HT1080 (cell line): ENCODE measurements around the gene WDR89. TPM values are rescaled to one million over a fixed set of nuclear protein-coding genes. Genes with fewer than 3 reads are reported as not detected.
A peak's percentile ranks its signal among the peaks of the same experiment; 100 is the strongest.
"Not testable (repeated sequence)": the region's sequence is repeated elsewhere in the genome, so short reads cannot be mapped to it uniquely, and the experiment has no call there.

Experiments used
- DNase-seq: peaks from one replicate; pipeline ENCODE4 v3.0.0-alpha.2; 2015; ENCODE audit warnings: low read depth
- polyA plus RNA-seq, 2 experiments: library from polyadenylated mRNA; depleted of rRNA; stranded (reverse); fragments of >200 nt; gene quantifications; 2 replicates each; pipeline ENCODE4 v1.2.3, GENCODE V29; 2015
- total RNA-seq: library from RNA; depleted of rRNA; stranded (reverse); fragments of >200 nt; shearing (Covaris generic); gene quantifications from 2 replicates; pipeline ENCODE4 v1.2.3, GENCODE V29; 2014; rRNA removed

WDR89 gene
- 12.9 and 13.8 TPM in 2 replicates for total RNA-seq
- 12.3 and 13.2 TPM in 2 replicates for polyA plus RNA-seq (2015; cell fraction: cytosol; rRNA removed)
- polyA plus RNA-seq (2015; cell fraction: nucleus; rRNA removed), result 13.9 and 17.6 TPM in 2 replicates

DNA sequence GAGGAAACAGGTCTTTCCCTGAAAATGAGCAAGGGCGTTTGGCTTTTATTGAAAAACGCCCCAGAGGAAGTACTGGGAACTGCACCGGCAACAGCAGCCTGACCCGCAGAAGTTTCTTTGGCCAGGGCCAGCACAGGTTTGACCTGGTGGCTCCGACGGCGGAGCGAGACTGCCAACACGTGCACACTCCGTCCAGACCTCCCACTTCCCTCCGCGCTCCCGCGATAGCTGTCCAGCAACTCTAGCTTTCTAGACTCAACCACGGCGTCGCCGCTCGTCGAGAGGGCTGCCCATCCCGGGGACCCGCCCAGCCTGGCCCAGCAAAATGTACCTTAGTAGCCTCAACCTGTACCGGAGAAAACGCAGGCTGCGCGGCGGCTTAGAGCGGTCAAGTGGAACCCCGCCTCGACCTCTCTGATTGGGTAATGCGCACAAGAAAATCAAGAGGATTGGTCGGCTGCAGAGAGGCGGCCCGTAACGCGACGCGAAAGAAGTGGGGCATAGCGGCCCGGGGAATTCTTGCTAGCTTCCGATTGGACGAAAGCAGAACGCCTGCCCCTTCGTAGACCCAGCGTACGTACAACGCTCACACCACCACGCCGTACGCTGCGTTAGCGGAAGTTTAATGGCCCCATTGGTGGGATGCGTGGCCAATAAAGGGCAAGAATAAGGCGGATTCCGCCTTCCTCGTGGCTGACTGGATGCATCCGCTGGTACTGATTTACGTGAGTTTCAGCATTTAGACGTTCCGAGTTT is at the start of gene WDR89:
Gene WDR89, minus strand, starts transcription at position 399 of the 756 bp plus-strand sequence. CDS start 41,929 bp downstream, outside the sequence.
- peak; percentile 100 for DNase-seq

DNA sequence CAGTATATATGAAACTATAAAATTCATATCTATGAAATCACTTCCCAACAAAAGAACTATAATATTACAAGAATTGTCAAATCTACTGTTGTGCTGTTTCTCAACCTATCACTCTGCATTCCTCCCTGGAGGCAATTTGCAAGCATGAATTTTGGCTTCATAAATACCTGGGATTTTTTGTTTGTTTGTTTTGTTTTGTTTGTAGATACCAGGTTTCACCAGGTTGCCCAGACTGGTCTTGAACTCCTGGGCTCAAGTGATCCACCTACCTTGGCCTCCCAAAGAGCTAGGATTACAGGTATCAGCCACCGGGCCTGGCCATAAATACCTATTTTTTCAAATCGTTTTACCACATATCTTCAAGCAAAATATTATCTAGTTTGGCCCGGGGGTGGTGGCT is 47.5 kb upstream of the WDR89 start:
- no peak for DNase-seq

DNA sequence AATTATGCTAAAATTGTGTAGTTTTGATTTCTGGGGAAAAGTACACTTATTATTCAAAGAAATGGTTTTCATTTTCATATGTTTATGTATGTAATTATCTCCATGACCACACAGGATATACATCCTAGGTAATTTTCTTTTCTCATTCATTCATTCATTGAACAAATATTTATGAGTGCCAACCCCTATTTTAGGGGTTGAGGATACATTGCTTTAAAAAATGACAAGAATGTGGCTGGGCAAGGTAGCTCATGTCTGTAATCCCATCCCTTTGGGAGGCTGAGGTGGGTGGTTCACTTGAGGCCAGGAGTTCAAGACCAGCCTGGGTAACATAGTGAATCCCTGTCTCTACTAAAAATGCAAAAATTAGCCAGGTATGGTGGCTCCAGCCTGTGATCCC is 45.3 kb upstream of the WDR89 start:
- DNase-seq, result no peak

- DNase-seq, result no peak
Measured at GRCh38 chr14:63685401-63685800, 43.7 kb upstream of the WDR89 start.

- no peak for DNase-seq
Measured at GRCh38 chr14:63682727-63683593, 41.3 kb upstream of the WDR89 start.

DNA sequence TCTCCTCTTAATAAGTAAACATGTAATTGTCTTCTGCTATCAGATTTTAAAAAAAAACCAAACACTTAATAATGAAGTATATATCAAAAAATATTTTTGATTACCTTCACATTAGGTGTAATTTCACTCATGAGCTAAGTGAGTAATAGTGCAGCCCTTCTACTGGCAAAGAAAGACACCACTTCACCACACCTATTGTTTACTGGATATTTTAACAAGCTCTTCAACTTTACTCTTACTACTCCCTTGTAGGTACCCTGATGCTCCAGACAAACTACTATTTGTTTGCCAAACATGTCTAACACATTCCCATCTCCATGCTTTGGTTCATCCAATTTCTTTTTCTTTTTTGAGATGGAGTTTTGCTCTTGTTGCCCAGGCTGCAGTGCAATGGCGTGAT is 36.9 kb upstream of the WDR89 start:
- DNase-seq, result no peak

DNA sequence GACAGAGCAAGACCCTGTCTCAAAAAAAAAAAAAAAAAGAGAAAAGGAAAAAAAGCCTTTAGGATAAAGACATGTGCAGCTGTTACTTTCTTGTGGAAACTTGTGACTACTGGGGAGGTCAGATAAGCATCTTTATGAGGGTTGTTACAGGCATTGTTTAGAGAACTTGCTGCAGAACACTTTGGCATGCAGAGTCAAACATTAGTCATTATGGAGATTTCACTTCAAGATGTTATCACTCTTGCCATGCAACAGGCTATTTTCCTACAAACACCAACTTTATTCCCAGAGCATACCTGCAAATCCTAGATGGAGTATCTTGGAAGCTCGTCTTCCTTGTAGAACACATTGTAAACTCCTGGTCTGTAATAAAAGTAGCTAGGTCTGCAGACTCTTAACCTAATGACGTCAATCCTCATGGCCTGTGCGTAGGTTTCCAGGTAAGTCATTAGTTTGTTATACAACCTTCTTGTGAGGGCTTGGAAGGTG is 36.3 kb upstream of the WDR89 start:
- DNase-seq, result peak; percentile 4

DNA sequence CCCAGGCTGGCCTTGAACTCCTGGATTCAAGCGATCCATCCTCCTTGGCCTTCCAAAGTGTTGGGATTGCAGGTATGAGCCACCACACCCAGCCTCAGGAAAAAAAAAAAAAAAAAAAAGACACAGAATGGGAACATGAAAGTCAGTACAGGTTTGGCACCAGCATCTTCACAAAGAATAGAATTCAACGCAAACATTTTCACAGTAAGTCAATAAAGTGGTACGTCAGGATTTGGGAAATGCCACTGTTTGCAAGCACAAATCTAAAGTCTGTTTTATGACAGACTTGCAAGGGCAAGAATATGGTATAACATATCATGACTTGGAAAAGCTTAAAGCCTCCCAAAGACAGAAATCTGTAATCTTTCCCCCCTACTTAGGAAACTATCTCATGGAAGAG is 34.9 kb upstream of the WDR89 start:
- DNase-seq, result no peak

- DNase-seq, result no peak
Measured at GRCh38 chr14:63673886-63674497, 32.3 kb upstream of the WDR89 start.

DNA sequence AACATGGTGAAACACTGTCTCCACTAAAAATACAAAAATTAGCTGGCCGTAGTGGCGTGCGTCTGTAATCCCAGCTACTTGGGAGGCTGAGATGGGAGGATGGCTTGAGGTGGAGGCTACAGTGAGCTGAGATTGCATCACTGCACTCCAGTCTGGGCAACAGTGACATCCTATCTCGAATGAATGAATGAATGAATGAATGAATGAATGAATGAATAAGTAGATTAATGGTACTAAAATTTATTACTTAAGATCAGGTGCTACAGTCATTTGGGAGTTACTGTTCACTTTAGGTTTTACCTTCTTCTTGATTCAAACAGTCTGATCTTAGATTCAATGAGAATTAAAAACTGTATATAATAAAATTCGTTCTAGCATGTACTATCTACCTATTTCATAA is 31.6 kb upstream of the WDR89 start:
- no peak for DNase-seq

- no peak for DNase-seq
Measured at GRCh38 chr14:63672417-63673180, 30.9 kb upstream of the WDR89 start.

DNA sequence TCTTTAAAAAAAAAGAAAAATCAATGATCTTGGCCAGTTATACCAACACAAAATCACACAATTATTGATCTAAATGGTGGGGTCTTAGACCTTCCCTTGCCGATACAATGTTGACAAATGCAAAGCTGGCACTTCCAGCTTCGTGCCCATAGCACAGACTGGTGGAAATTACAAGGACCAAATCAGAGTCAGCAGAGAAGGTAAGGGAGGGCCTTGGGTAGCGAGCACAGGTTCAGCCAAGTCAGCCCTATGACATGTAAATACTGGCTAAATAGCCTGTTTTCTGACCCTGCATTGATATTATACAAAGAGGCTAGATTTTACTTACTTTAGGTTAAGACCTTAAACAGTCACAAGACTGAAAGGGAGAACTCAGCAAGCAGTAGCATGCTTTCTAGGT is 30.3 kb upstream of the WDR89 start:
- no peak for DNase-seq

- DNase-seq, result no peak
Measured at GRCh38 chr14:63670692-63671091, 29.0 kb upstream of the WDR89 start.

GRCh38 chr14:63666335-63666734 is 24.7 kb upstream of the WDR89 start:
- no peak for DNase-seq

DNA sequence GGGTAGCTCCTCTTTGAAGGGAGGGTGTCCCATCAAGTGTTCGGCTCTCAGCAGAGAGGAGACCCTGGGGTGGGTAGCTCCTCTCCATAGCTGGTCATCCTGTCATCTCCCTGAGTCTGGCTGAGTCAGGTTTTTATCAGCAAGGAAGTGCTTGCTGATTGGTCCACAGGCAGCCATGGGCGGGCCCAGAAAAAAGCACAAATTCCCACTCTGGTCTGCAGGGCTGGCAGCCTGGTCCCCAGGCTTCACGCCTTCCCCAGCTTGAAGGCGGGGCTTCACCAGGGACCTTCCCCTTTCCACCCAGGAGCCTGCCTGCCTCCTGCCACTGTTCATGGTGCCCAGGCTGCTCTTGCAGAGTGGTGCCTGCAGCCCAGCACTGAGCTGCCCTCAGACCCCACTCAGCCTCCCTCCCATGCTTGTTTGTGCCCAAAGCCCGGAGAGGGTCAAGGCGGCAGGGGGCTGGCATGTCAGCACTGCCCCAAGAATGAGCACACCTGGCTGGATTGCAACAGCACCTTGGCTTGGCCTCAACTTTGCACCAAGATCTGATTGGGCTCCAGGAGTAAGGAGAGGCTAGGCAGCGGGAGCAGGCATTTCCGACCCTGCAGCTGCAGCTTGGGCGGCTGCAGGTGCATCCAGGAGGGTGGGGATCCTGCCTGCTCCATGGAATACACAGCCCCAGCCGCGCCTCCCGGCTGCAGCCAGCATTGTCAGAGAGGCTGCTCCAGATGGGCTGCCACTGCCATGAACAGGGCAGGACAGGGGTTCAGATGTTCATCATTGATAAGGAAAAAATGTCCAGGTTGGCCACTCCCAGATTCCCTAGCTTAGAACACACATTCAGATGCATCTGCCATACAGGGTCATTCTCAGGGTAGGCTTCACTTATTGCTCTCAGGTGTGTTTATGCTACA is 22.0 kb upstream of the WDR89 start:
- peak; percentile 32 for DNase-seq

DNA sequence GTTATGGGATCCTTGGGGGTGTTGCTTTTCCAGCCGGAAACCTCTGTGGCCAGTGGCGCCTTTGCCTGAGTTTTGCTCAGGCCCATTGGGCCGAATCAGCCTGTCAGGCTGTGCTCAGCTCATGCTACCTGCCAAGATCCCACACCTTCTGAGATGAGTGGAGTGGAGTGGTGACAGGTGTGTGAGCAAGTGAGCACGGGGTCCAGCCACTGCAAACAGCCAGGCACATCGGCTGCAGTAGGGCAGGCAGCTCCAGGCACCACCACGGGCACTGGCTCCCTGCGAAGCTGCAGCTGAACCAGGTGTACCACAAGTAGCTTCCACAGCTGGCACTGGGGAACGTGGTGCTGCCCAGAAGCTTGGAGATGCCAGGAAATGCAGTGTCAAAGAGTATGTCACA is 21.1 kb upstream of the WDR89 start:
- DNase-seq, result no peak

DNA sequence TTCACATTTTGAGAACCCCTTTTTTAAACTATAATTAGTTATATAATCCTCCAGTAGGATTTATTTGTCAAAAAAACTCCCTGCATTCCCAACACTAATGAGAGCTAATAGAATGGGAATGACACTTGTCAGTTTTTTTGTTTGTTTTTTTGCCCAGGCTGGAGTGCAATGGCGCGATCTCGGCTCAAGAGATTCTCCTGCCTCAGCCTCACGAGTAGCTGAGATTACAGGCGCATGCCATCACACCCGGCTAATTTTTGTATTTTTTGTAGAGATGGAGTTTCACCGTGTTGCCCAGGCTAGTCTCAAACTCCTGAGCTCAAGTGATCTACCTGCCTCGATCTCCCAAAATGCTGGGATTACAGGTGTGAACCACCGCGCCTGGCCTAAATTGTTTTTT is 20.2 kb upstream of the WDR89 start:
- DNase-seq, result not testable (repeated sequence)

- no peak for DNase-seq
Measured at GRCh38 chr14:63659726-63660125, 18.1 kb upstream of the WDR89 start.

GRCh38 chr14:63656194-63656593 is 14.5 kb upstream of the WDR89 start:
- no peak for DNase-seq

GRCh38 chr14:63654936-63655335 is 13.3 kb upstream of the WDR89 start:
- DNase-seq, result no peak
